H1 (cell line): ENCODE results near the gene PDIA5. TPM values are rescaled to one million over a fixed set of nuclear protein-coding genes. Genes with fewer than 3 reads are reported as not detected.

Experiments
- CTCF ChIA-PET: fragments of 300-600 bp; sonication (Branson Sonifier 250); formaldehyde crosslinking; loops from one replicate; lab custom pipeline; 2021; ENCODE audit not compliant: partially characterized antibody; lab: Charles Lee
- POLR2A ChIA-PET: fragments of 300-600 bp; sonication (Branson Sonifier 250); formaldehyde crosslinking; loops from one replicate; lab custom pipeline; 2021; ENCODE audit warnings: inconsistent platforms; ENCODE audit not compliant: partially characterized antibody; lab: Charles Lee
- DNase-seq, 2 experiments: peaks; one replicate each; pipeline versions ENCODE4 v3.0.0 to v3.0.0-alpha.2; 2010 to 2022; ENCODE audit warnings: low spot score in 2 of 2, low read depth in 1 of 2, mixed read lengths in 1 of 2
- FAIRE-seq: peaks from 2 replicates; lab custom pipeline; 2011; peaks lifted over from hg19 to GRCh38; lab: Jason Lieb, UNC
- H2AFZ ChIP-seq: 2 replicates; pipeline ENCODE4 v1.8.1; 2012; ENCODE audit warnings: low read length, inconsistent platforms
- H2AK5ac ChIP-seq: 2 replicates; pipeline ENCODE4 v1.6.1; 2013; ENCODE audit warnings: low read depth, low read length
- H2BK120ac ChIP-seq: replicated peaks from 2 replicates; pipeline ENCODE3; 2013; ENCODE audit warnings: low read depth, low read length, inconsistent platforms
- H2BK12ac ChIP-seq: 2 replicates; pipeline ENCODE4 v1.6.1; 2013; ENCODE audit warnings: low read depth, low read length
- H2BK15ac ChIP-seq: 2 replicates; pipeline ENCODE4 v1.6.1; 2013; ENCODE audit warnings: low read length
- H2BK20ac ChIP-seq: 2 replicates; pipeline ENCODE4 v1.6.1; 2013; ENCODE audit warnings: low read length
- H2BK5ac ChIP-seq: 2 replicates; pipeline ENCODE4 v1.6.1; 2013; ENCODE audit warnings: low read depth, low read length
- H3K14ac ChIP-seq: 2 replicates; pipeline ENCODE4 v1.6.1; 2013; ENCODE audit warnings: inconsistent platforms; ENCODE audit not compliant: insufficient read length
- H3K18ac ChIP-seq: 2 replicates; pipeline ENCODE4 v1.6.1; 2013; ENCODE audit warnings: low read length; ENCODE audit errors: extremely low read depth
- H3K23ac ChIP-seq: 2 replicates; pipeline ENCODE4 v1.6.1; 2013; ENCODE audit warnings: inconsistent platforms; ENCODE audit not compliant: insufficient read length
- H3K23me2 ChIP-seq: 2 replicates; pipeline ENCODE4 v1.6.1; 2013; ENCODE audit warnings: low read depth, low read length
- H3K27ac ChIP-seq: 2 replicates; pipeline ENCODE4 v1.6.1; 2011; ENCODE audit warnings: low read depth, low read length, inconsistent platforms
- H3K27me3 ChIP-seq, 4 experiments: replicated peaks in 1 of 4; 1 replicate in 1 of 4; 2 replicates in 3 of 4; pipeline versions ENCODE4 v1.6.1 to v1.8.1; 2011 to 2013; ENCODE audit warnings: low read length in 3 of 4, mild to moderate bottlenecking in 3 of 4, inconsistent platforms in 2 of 4, mixed read lengths in 2 of 4, moderate library complexity in 1 of 4; ENCODE audit not compliant: control insufficient read depth in 3 of 4, insufficient read depth in 3 of 4; ENCODE audit errors: extremely low read depth in 1 of 4
- H3K36me3 ChIP-seq, 4 experiments: 2 replicates each; pipeline versions ENCODE4 v1.6.1 to v1.8.1; 2011 to 2013; ENCODE audit warnings: mild to moderate bottlenecking in 4 of 4, low read length in 3 of 4, moderate library complexity in 2 of 4, control low read depth in 1 of 4, inconsistent platforms in 1 of 4; ENCODE audit not compliant: insufficient read depth in 4 of 4, control insufficient read depth in 2 of 4
- H3K4ac ChIP-seq: replicated peaks from 2 replicates; pipeline ENCODE3; 2013; ENCODE audit warnings: low read length, low read depth, mixed read lengths, inconsistent platforms; ENCODE audit not compliant: insufficient read length
- H3K4me1 ChIP-seq, 4 experiments: replicated peaks in 1 of 4; 1 replicate in 1 of 4; 2 replicates in 3 of 4; pipeline versions ENCODE4 v1.6.1 to v1.8.1; 2011 to 2013; ENCODE audit warnings: low read length in 3 of 4, inconsistent platforms in 2 of 4, mixed read lengths in 1 of 4; ENCODE audit not compliant: insufficient read depth in 4 of 4, control insufficient read depth in 3 of 4
- H3K4me2 ChIP-seq, 2 experiments: 2 replicates each; pipeline versions ENCODE4 v1.6.1 to v1.8.1; 2011 to 2013; ENCODE audit warnings: low read depth in 2 of 2, low read length in 2 of 2, control low read depth in 1 of 2, inconsistent platforms in 1 of 2, mild to moderate bottlenecking in 1 of 2; ENCODE audit not compliant: insufficient read depth in 1 of 2
- H3K4me3 ChIP-seq, 4 experiments: fragments of 200-600, 300-600 bp in 1 of 4; sonication (generic), shearing (Covaris generic), sonication (Bioruptor Twin) in 1 of 4; 2 replicates each; pipeline versions ENCODE4 v1.5.1 to v1.8.1; 2011 to 2016; ENCODE audit warnings: low read length in 4 of 4, low read depth in 3 of 4, control low read depth in 2 of 4, inconsistent platforms in 2 of 4, mild to moderate bottlenecking in 2 of 4, mixed read lengths in 1 of 4, moderate library complexity in 1 of 4; ENCODE audit not compliant: insufficient read depth in 2 of 4; ENCODE audit errors: extremely low read depth in 1 of 4
- H3K56ac ChIP-seq: replicated peaks from 2 replicates; pipeline ENCODE3; 2013; ENCODE audit warnings: low read depth, mild to moderate bottlenecking, mixed read lengths, low read length, inconsistent platforms; ENCODE audit not compliant: insufficient read length
- H3K79me1 ChIP-seq: 2 replicates; pipeline ENCODE4 v1.6.1; 2013; ENCODE audit warnings: low read depth, low read length, control low read depth
- H3K79me2 ChIP-seq, 2 experiments: 2 replicates each; pipeline versions ENCODE4 v1.6.1 to v1.8.1; 2012 to 2013; ENCODE audit warnings: low read length in 2 of 2, mild to moderate bottlenecking in 2 of 2, inconsistent platforms in 1 of 2; ENCODE audit not compliant: insufficient read depth in 2 of 2, control insufficient read depth in 1 of 2
- H3K9ac ChIP-seq, 4 experiments: replicated peaks in 1 of 4; 1 replicate in 1 of 4; 2 replicates in 3 of 4; pipeline versions ENCODE4 v1.6.1 to v1.8.1; 2011 to 2013; ENCODE audit warnings: low read depth in 3 of 4, low read length in 3 of 4, control low read depth in 2 of 4, mild to moderate bottlenecking in 2 of 4, moderate library complexity in 2 of 4, inconsistent platforms in 1 of 4; ENCODE audit errors: extremely low read depth in 1 of 4
- H3K9me3 ChIP-seq, 2 experiments: 2 replicates each; pipeline versions ENCODE4 v1.6.1 to v1.8.1; 2012 to 2013; ENCODE audit warnings: mild to moderate bottlenecking in 2 of 2, moderate library complexity in 2 of 2, control low read depth in 1 of 2, inconsistent platforms in 1 of 2, low read depth in 1 of 2, low read length in 1 of 2, mixed read lengths in 1 of 2; ENCODE audit not compliant: insufficient read depth in 2 of 2
- H4K20me1 ChIP-seq, 2 experiments: replicated peaks in 1 of 2; 2 replicates each; pipeline versions ENCODE3 to v1.8.1; 2011 to 2013; ENCODE audit warnings: inconsistent platforms in 2 of 2, low read length in 2 of 2, mild to moderate bottlenecking in 1 of 2; ENCODE audit not compliant: insufficient read depth in 2 of 2, control insufficient read depth in 1 of 2
- H4K5ac ChIP-seq: 2 replicates; pipeline ENCODE4 v1.6.1; 2013; ENCODE audit warnings: low read length, low read depth, mixed read lengths, inconsistent platforms; ENCODE audit not compliant: insufficient read length
- H4K8ac ChIP-seq: 2 replicates; pipeline ENCODE4 v1.8.0; 2013; ENCODE audit warnings: mild to moderate bottlenecking, moderate library complexity, low read length, inconsistent platforms; ENCODE audit not compliant: insufficient read depth; ENCODE audit errors: extremely low read depth
- H4K91ac ChIP-seq: replicated peaks from 2 replicates; pipeline ENCODE3; 2013; ENCODE audit warnings: low read length, mixed read lengths, inconsistent platforms; ENCODE audit not compliant: insufficient read length
- CHD1 ChIP-seq: IDR thresholded peaks from 2 replicates; pipeline ENCODE4 v1.6.1; 2012; ENCODE audit warnings: low read depth, low read length, improper control_type of control experiment
- CTBP2 ChIP-seq: IDR thresholded peaks from 2 replicates; pipeline ENCODE4 v1.7.0; 2011; ENCODE audit warnings: borderline replicate concordance, mild to moderate bottlenecking, moderate library complexity, mixed read lengths, low read length; ENCODE audit not compliant: insufficient read depth, insufficient read length
- EGR1 ChIP-seq: IDR thresholded peaks from 2 replicates; pipeline ENCODE4 v1.6.1; 2011; ENCODE audit warnings: low read depth, low read length, borderline replicate concordance
- EP300 ChIP-seq, 2 experiments: IDR thresholded peaks; 1 replicate in 1 of 2; 2 replicates in 1 of 2; pipeline ENCODE4 v1.6.1; 2011 to 2012; ENCODE audit warnings: low read depth in 2 of 2, low read length in 2 of 2, mild to moderate bottlenecking in 2 of 2, borderline replicate concordance in 1 of 2, inconsistent platforms in 1 of 2, moderate library complexity in 1 of 2
- NANOG ChIP-seq: IDR thresholded peaks from 2 replicates; pipeline ENCODE4 v1.6.1; 2011; ENCODE audit warnings: low read length, low read depth, mild to moderate bottlenecking, inconsistent platforms; ENCODE audit not compliant: insufficient read depth, poor library complexity, severe bottlenecking
- NRF1 ChIP-seq: IDR thresholded peaks from 2 replicates; pipeline ENCODE4 v1.6.1; 2011; ENCODE audit warnings: mild to moderate bottlenecking, low read depth, low read length, improper control_type of control experiment
- POLR2A ChIP-seq, 2 experiments: IDR thresholded peaks; 1 replicate in 1 of 2; 2 replicates in 1 of 2; pipeline ENCODE4 v1.6.1; 2011; ENCODE audit warnings: low read depth in 2 of 2, low read length in 2 of 2, mild to moderate bottlenecking in 2 of 2; ENCODE audit errors: control extremely low read depth in 1 of 2
- POLR2AphosphoS5 ChIP-seq: IDR thresholded peaks from 2 replicates; pipeline ENCODE4 v1.6.1; 2011; ENCODE audit warnings: low read depth, low read length
- POU5F1 ChIP-seq: IDR thresholded peaks from 2 replicates; pipeline ENCODE4 v1.6.1; 2011; ENCODE audit warnings: low read depth, mild to moderate bottlenecking, low read length, moderate library complexity
- RXRA ChIP-seq: IDR thresholded peaks from 2 replicates; pipeline ENCODE4 v1.6.1; 2011; ENCODE audit warnings: low read depth, mild to moderate bottlenecking, low read length, moderate library complexity; ENCODE audit not compliant: insufficient read depth
- SIRT6 ChIP-seq: IDR thresholded peaks from one replicate; pipeline ENCODE4 v1.7.1; 2012; ENCODE audit warnings: low read length, inconsistent platforms
- SRF ChIP-seq: IDR thresholded peaks from 2 replicates; pipeline ENCODE4 v1.6.1; 2011; ENCODE audit warnings: mild to moderate bottlenecking, low read depth, low read length, moderate library complexity
- TBP ChIP-seq: IDR thresholded peaks from 2 replicates; pipeline ENCODE4 v1.6.1; 2011; ENCODE audit warnings: low read depth, low read length, improper control_type of control experiment
- WGBS, 2 experiments: shearing (Covaris generic) in 1 of 2; methylation state at CpG; one replicate each; pipeline versions ENCODE4 v1.1.6 to v1.1.7; 2013 to 2015; ENCODE audit warnings: low lambda C conversion rate in 2 of 2, mixed read lengths in 2 of 2, inconsistent platforms in 1 of 2, low coverage in 1 of 2, missing lambda C conversion rate in 1 of 2; ENCODE audit not compliant: insufficient replicate concordance in 2 of 2, insufficient coverage in 1 of 2, insufficient read length in 1 of 2; ENCODE audit errors: extremely low coverage in 1 of 2, missing lambda C conversion rate in 1 of 2; 5-methylcytosine and 5-hydroxymethylcytosine counted together
- polyA plus RNA-seq, 7 experiments: library from polyadenylated mRNA; depleted of rRNA in 3 of 7; stranded (reverse) in 5 of 7; unstranded in 2 of 7; fragments of >200 nt in 5 of 7; fragments of 200-250 nt in 2 of 7; gene quantifications; 1 replicate in 5 of 7; 2 replicates in 1 of 7; 4 replicates in 1 of 7; pipeline versions ENCODE4 v1.2.1 to v1.2.3, GENCODE V29; 2011 to 2013; ENCODE audit warnings: missing spikeins in 2 of 7, mixed read lengths in 2 of 7
- total RNA-seq: library from RNA; stranded (reverse); fragmentation: NEBNext Ultra II Directional; extraction: Animal tissue kit (Norgen Biotek cat#: 25700); gene quantifications from 2 replicates; pipeline ENCODE4 v1.2.1, GENCODE V29; 2021

The PDIA5 gene
- total and polyA plus RNA-seq, 2 of the 8 experiments (the other 6 are each of a cell fraction or from before 2014, with no cell fraction given): 18.2 to 32.8 TPM

- no peaks in the 10 kb centered on the region for H3K23me2 ChIP-seq
- H3K4ac ChIP-seq: no peak overlapping the region
- no peaks in the 10 kb centered on the region for H3K79me2 ChIP-seq
- no peak overlapping the region for H4K5ac ChIP-seq
- no peak overlapping the region for H2AK5ac ChIP-seq
- FAIRE-seq (no peak), DNase-seq (peak in 1 of 2 experiments; percentile 16)
- H3K56ac ChIP-seq: no peak overlapping the region
- H3K9me3 ChIP-seq: 0 out of 4 replicates have a peak, but pooled peaks cover 0 to 2% of the 10 kb centered on the region in 2 experiments
- H3K9ac ChIP-seq: no peak overlapping the region
- H3K4me3 ChIP-seq: no peak overlapping the region
- no peaks in the 10 kb centered on the region for H3K79me1 ChIP-seq
- no peak overlapping the region for H2BK20ac ChIP-seq
- ChIA-PET POLR2A (no interaction called here), CTCF (interaction anchor here (1.2 to 3.6 kb wide), 5 partner anchors 12 to 142 kb away, joined by 3 to 10 read pairs (median 4); no protein-coding TSS in a partner anchor)
- H4K20me1 ChIP-seq: no peaks in the 10 kb centered on the region
- H3K27ac ChIP-seq: no peak overlapping the region
- H3K4me1 ChIP-seq: no peaks in the 10 kb centered on the region
- no peaks in the 10 kb centered on the region for H3K27me3 ChIP-seq
- H2BK5ac ChIP-seq: no peak overlapping the region
- peaks cover 0 to 20% (median 11%) of the 10 kb centered on the region in 4 experiments; a peak in 5 of 8 replicates for H3K36me3 ChIP-seq
- H4K91ac ChIP-seq: no peak overlapping the region
- H3K18ac ChIP-seq: no peak overlapping the region
- no peak overlapping the region for H3K14ac ChIP-seq
- H2BK120ac ChIP-seq: no peak overlapping the region
- no peak overlapping the region for H4K8ac ChIP-seq
- H3K4me2 ChIP-seq: no peak overlapping the region
- WGBS, 2 experiments: 96% methylated on average over 4 of the region's 4 CpGs; no CpG with 5 or more reads in 1 of the 2 experiments
- no peak overlapping the region for H2BK15ac ChIP-seq
- H3K23ac ChIP-seq: no peak overlapping the region
- no peak overlapping the region for H2BK12ac ChIP-seq
- no peak overlapping the region for H2AFZ ChIP-seq
- TF ChIP-seq POU5F1 (no peak), CTBP2 (no peak), EGR1 (no peak), CHD1 (no peak), TBP (no peak), POLR2A (IDR thresholded peaks at IDR 0.05; ENCODE audit: control extremely low read depth in 1 of 2, low read depth in 2 of 2, low read length in 2 of 2) (no peak), SRF (no peak), NANOG (no peak), RXRA (no peak), NRF1 (no peak), POLR2AphosphoS5 (no peak), EP300 (IDR thresholded peaks at IDR 0.05; ENCODE audit: borderline replicate concordance in 1 of 2, low read depth in 2 of 2, low read length in 2 of 2) (no peak), SIRT6 (no peak)
Observed at GRCh38 chr3:123163141-123163540, 96.3 kb downstream of the PDIA5 start.
